Forelimb muscle (tissue), 1 donor: ENCODE results near the gene MYO1E. TPM values are rescaled to one million over a fixed set of nuclear protein-coding genes. Genes with fewer than 3 reads are reported as not detected.

Experiments used
- polyA plus RNA-seq: library from polyadenylated mRNA; unstranded; fragments of 120-200 nt; gene quantifications from one replicate; pipeline ENCODE4 v1.2.1, GENCODE V29; 2013; ENCODE audit not compliant: insufficient read length

The MYO1E gene
- polyA plus RNA-seq, 1 donor = 32.9 TPM

Other genes starting within 250 kb of the MYO1E start
- gene LDHAL6B, start 166.0 kb downstream of the MYO1E start, polyA plus RNA-seq = 0.14 TPM
- gene FAM81A, start 65.3 kb upstream of the MYO1E start, polyA plus RNA-seq = 1.4 TPM
- gene GCNT3, start 238.9 kb upstream of the MYO1E start, polyA plus RNA-seq = 0.23 TPM